Activated CD4-positive, alpha-beta memory T cell treated with anti-CD3 and anti-CD28 coated beads for 36 hours (primary cell): ENCODE measurements around the gene ADAMTS3. TPM values are rescaled to one million over a fixed set of nuclear protein-coding genes. Genes with fewer than 3 reads are reported as not detected.

Experiments used
- CTCF ChIA-PET: fragments of 350-600 bp; sonication (Branson Sonifier 250); formaldehyde crosslinking; loops from one replicate; lab custom pipeline; 2021; ENCODE audit warnings: antibody characterized with exemption, inconsistent platforms; lab: Charles Lee
- POLR2A ChIA-PET: fragments of 350-600 bp; sonication (Branson Sonifier 250); formaldehyde crosslinking; loops from one replicate; lab custom pipeline; 2021; ENCODE audit warnings: antibody characterized with exemption; lab: Charles Lee
- DNase-seq: peaks from one replicate; pipeline ENCODE4 v3.0.0-alpha.2; 2020
- H3K27ac Mint-ChIP-seq: one replicate; pipeline ENCODE4 v1.8.0; 2021; ENCODE audit warnings: mixed read lengths
- H3K27me3 Mint-ChIP-seq: one replicate; pipeline ENCODE4 v1.8.0; 2021; ENCODE audit warnings: mixed read lengths
- H3K36me3 Mint-ChIP-seq: one replicate; pipeline ENCODE4 v1.8.0; 2021; ENCODE audit warnings: mixed read lengths
- H3K4me1 Mint-ChIP-seq: one replicate; pipeline ENCODE4 v1.8.0; 2021; ENCODE audit warnings: low read depth, mixed read lengths
- H3K4me3 Mint-ChIP-seq: one replicate; pipeline ENCODE4 v1.8.0; 2021; ENCODE audit warnings: mild to moderate bottlenecking, mixed read lengths
- H3K9me3 Mint-ChIP-seq: one replicate; pipeline ENCODE4 v1.8.0; 2021; ENCODE audit warnings: mixed read lengths
- intact Hi-C: fragments of 100-400 bp; cut with micrococcal nuclease; formaldehyde crosslinking; loops from one replicate; pipeline ENCODE4 v1.15.1; 2023
- total RNA-seq, 2 experiments: library from RNA; stranded (reverse); gene quantifications; one replicate each; pipeline ENCODE4 v1.2.3, GENCODE V29; 2021

Gene ADAMTS3
- total RNA-seq, 2 experiments from 2014 or later: not detected

DNA sequence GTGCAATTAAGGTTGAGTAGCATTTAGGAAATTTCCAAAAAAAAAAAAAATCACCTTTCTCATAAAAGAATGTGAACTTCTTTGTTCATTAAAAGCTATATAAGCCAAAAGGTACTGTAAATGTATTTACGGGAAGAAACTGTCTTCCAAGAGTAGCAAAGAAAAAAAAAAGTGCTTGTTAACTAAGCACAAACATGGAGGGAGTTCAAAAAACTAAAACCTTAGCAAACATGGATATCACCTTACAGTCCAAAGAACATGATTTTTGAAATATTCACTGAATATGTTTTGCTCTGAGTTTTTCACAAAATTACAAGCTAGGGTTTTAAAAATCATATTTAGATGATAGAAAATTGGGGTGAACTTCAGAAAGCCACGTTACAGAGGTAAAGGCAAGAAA lies 217.5 kb downstream of the ADAMTS3 start:
- no peaks in the 10 kb centered on the region for H3K36me3 Mint-ChIP-seq
- no peaks in the 10 kb centered on the region for H3K9me3 Mint-ChIP-seq
- no peak overlapping the region for H3K27ac Mint-ChIP-seq
- POLR2A ChIA-PET: no interaction called here
- intact Hi-C loops: no loop called here
- H3K4me3 Mint-ChIP-seq: no peak overlapping the region
- DNase-seq: no peak
- CTCF ChIA-PET: interaction anchor here (0.6 kb wide), 1 partner anchor 49 kb away, joined by 3 read pairs; no protein-coding TSS in a partner anchor
- H3K27me3 Mint-ChIP-seq: no peaks in the 10 kb centered on the region
- no peaks in the 10 kb centered on the region for H3K4me1 Mint-ChIP-seq

DNA sequence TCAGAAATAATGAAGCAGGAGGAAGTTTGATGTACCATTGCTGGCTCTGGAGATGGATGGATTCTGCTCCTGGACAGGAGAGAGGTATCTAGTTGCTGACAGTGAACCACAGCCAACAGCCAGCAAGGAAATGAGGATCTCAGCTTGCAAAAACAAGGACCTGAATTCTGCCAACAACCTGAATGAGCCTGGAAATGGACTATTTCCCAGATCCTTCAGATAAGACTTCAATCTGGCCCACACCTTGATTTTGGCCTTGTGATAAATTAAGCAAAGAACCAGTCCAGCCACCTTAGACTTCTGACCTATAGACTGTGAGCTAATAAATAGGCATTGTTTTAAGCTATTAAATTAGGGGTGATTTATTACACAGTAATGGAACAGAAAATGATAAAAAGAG lies 220.3 kb downstream of the ADAMTS3 start:
- Mint-ChIP-seq H3K36me3 (no peaks in the 10 kb centered on the region), H3K27me3 (no peaks in the 10 kb centered on the region), H3K4me3 (no peak overlapping the region), H3K4me1 (no peaks in the 10 kb centered on the region), H3K27ac (no peak overlapping the region), H3K9me3 (no peaks in the 10 kb centered on the region)
- POLR2A ChIA-PET: no interaction called here
- CTCF ChIA-PET: no interaction called here
- no peak for DNase-seq
- intact Hi-C loops: no loop called here

DNA sequence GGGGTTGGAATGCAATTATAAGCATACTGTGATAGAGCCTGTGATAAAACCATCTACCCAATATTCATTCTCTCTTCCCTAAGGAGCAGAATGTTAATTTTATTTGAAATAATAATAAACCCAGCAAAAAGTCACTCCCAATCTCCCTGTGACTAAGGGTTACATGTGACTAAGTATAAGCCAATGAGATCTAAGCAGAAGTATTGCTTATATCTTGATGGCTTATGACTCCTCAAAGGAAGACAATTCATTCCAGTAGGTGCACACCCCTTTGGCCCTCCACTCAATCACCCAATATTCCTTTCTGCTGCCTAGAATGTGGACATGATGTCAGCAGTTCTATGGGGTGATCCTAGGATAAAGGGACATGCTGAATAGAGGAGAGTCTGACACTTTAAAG lies 224.6 kb downstream of the ADAMTS3 start:
- H3K27me3 Mint-ChIP-seq: no peaks in the 10 kb centered on the region
- ChIA-PET POLR2A (no interaction called here), CTCF (no interaction called here)
- H3K36me3 Mint-ChIP-seq: no peaks in the 10 kb centered on the region
- intact Hi-C loops: no loop called here
- DNase-seq: no peak
- no peaks in the 10 kb centered on the region for H3K4me1 Mint-ChIP-seq
- H3K27ac Mint-ChIP-seq: no peak overlapping the region
- no peak overlapping the region for H3K4me3 Mint-ChIP-seq
- no peaks in the 10 kb centered on the region for H3K9me3 Mint-ChIP-seq

DNA sequence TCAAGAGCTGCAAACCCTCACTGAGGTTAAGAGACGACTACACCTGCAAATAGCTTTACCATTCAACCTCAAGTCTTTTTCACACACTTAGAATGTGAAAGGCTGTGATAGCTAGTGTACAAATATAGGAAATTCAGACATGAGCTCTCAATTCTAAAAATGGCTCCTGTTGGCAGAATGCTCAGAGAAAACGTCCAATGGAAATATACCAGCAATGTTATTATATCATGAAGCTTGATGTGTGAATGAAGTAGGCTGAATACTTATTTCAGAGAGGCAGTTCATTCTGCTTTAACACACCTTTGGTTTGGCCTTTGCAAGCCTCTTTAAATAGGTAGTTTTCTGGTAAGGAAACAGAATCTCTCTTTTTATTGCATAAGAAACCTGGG lies 227.6 kb downstream of the ADAMTS3 start:
- no peak overlapping the region for H3K4me3 Mint-ChIP-seq
- intact Hi-C loops: no loop called here
- no peaks in the 10 kb centered on the region for H3K36me3 Mint-ChIP-seq
- H3K27me3 Mint-ChIP-seq: no peaks in the 10 kb centered on the region
- no peaks in the 10 kb centered on the region for H3K9me3 Mint-ChIP-seq
- CTCF ChIA-PET: no interaction called here
- no peak overlapping the region for H3K27ac Mint-ChIP-seq
- H3K4me1 Mint-ChIP-seq: no peaks in the 10 kb centered on the region
- POLR2A ChIA-PET: no interaction called here
- no peak for DNase-seq

DNA sequence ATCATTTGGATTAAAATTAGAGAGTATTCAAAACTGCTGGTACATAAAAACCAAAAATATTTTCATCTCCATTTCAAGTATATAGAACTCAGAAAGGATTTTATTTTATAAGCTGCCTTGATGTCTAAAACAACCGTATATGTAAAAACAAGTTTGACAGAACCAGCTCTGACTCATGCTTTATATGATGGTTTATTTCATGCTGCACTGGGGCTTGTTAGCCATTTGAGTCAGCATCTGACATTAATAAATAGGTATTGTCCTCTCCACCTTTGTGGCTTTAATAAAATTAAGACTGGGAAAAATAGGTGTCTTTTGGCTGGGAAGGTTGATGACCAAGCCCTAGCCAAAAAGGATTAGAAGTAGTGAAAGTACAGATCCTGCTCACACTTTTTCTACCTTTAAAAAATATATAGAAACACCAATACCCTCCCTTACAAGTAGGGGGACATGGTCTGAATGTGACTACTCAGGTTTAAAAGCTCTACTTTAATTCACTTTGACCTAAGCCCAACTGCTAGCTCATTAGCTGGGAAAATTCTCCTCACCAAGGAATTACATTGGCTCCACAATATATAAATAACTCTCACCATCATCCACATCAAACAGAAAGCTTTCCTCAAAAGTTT lies 228.1 kb downstream of the ADAMTS3 start:
- H3K4me1 Mint-ChIP-seq: no peaks in the 10 kb centered on the region
- H3K36me3 Mint-ChIP-seq: no peaks in the 10 kb centered on the region
- intact Hi-C loops: no loop called here
- no peak for DNase-seq
- ChIA-PET POLR2A (no interaction called here), CTCF (no interaction called here)
- H3K4me3 Mint-ChIP-seq: no peak overlapping the region
- no peaks in the 10 kb centered on the region for H3K9me3 Mint-ChIP-seq
- no peak overlapping the region for H3K27ac Mint-ChIP-seq
- H3K27me3 Mint-ChIP-seq: no peaks in the 10 kb centered on the region

DNA sequence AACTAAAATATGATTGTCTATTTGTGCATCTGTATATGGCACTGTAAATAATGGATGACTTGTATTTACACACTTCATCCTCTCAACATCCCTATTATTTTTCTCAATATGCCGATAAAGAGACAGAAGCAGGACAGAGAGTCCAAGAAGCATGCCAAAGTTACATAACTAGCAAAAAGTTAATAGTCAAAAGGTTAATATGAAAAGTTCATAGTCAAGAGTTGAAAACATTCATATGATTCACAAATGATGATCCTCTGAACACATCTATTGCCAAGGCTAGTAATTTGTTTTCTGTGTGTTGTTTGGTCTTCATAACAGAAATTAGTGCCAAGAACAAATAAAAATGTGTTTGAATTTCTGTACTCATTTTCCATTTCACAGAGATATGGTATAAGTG lies 231.0 kb downstream of the ADAMTS3 start:
- no peaks in the 10 kb centered on the region for H3K36me3 Mint-ChIP-seq
- no peak overlapping the region for H3K27ac Mint-ChIP-seq
- H3K4me1 Mint-ChIP-seq: no peaks in the 10 kb centered on the region
- no peak for DNase-seq
- CTCF ChIA-PET: no interaction called here
- intact Hi-C loops: no loop called here
- no peaks in the 10 kb centered on the region for H3K27me3 Mint-ChIP-seq
- H3K4me3 Mint-ChIP-seq: no peak overlapping the region
- POLR2A ChIA-PET: no interaction called here
- no peaks in the 10 kb centered on the region for H3K9me3 Mint-ChIP-seq

DNA sequence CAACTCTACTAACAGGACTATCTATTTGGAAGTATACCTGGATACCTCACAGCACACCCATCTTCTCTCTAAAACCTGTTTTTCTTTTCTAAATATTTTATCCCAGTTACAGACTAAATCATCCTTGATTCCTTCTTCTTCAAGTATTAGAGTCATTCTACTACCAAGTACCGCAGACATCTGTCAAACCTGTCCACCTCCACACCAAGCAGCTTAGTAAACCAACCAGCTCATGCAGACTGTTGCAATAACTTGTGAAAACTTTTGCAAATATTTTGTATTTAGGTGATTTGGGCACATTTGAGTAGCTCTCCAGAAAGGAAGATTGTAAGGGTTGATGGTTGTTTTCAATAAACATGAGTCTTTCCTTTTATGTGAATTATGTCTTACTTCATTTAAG lies 238.6 kb downstream of the ADAMTS3 start:
- CTCF ChIA-PET: no interaction called here
- no peak overlapping the region for H3K27ac Mint-ChIP-seq
- intact Hi-C loops: no loop called here

DNA sequence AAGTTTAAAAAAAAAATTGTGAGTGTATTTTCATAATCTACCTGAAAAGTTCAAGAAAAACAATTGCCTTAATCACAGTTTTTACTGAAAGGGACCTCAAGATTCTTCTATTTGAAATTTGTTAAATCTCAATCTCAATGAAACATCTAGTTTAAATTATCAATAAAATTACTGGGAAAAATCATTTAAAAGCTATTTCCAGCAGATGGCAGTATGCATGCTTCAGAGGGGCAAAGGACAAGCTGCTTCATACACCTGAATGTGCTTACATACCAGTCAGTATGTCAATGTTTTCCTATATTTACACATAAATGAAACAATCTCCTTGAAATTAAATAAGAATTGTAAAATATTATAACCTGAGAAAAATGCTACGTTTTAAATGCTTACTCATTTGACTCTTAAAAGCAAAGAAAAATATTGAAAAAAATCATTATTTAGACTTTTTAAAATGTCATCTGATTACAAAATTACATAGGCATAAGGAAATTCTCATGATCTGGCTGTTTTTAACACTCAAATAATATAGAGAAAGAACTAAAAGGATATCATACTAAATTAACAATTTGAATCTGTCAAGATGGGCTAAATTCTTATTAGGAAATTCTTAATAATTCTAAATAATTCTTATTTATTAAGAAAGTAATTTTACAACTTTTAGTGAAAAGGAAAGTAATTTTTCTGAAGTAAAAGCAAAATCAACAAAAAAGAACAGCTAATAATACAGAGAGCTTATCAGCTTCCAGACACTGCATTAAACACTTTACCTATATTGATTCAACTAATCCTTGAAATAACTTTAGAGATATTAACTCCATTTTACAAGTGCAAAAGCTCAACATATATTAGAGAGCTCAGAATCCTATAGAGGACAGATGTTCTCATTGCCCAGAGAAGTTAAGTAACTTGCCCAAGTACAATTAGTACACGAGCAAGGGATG lies 242.1 kb downstream of the ADAMTS3 start:
- DNase-seq: no peak
- Mint-ChIP-seq H3K27ac (no peak overlapping the region), H3K36me3 (no peaks in the 10 kb centered on the region), H3K9me3 (no peaks in the 10 kb centered on the region), H3K4me3 (no peak overlapping the region), H3K27me3 (peaks cover 2% of the 10 kb centered on the region), H3K4me1 (no peaks in the 10 kb centered on the region)
- ChIA-PET POLR2A (interaction anchor here (1.2 kb wide), 1 partner anchor 31 kb away, joined by 3 read pairs; no protein-coding TSS in a partner anchor), CTCF (interaction anchor here (0.6 to 2.3 kb wide), 14 partner anchors 9 to 744 kb away, joined by 3 to 11 read pairs (median 4); no protein-coding TSS in a partner anchor)
- intact Hi-C loops: loop anchor here (1.0 to 10.0 kb wide), 3 partner anchors 142 to 690 kb away; no protein-coding TSS in a partner anchor

More for the DNA sequence above, 238.6 kb downstream of the ADAMTS3 start:
- POLR2A ChIA-PET: no interaction called here
- no peaks in the 10 kb centered on the region for H3K9me3 Mint-ChIP-seq
- no peak overlapping the region for H3K4me3 Mint-ChIP-seq
- no peaks in the 10 kb centered on the region for H3K4me1 Mint-ChIP-seq
- no peaks in the 10 kb centered on the region for H3K36me3 Mint-ChIP-seq
- H3K27me3 Mint-ChIP-seq: no peaks in the 10 kb centered on the region
- no peak for DNase-seq

DNA sequence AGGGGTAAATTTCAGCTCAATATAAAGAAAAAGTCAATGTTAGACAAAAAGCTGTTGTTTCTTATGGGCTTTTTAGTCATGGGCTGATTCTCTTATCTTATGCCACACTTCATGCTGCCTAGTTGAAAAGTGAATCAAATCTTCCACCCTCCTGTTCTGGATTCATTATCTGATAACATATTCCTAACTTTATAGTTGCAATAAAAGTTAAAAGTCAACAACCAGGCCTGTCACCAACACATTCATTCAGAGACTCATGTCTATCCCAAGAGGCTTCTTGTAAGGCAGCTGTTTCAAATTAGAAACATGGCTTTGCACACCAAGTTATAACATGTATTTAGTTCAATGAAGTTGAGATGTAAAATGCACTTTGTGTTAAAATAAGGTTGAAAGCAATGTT lies 243.8 kb downstream of the ADAMTS3 start:
- Mint-ChIP-seq H3K4me3 (no peak overlapping the region), H3K9me3 (no peaks in the 10 kb centered on the region), H3K4me1 (no peaks in the 10 kb centered on the region), H3K36me3 (no peaks in the 10 kb centered on the region), H3K27ac (no peak overlapping the region), H3K27me3 (peaks cover 5% of the 10 kb centered on the region)
- intact Hi-C loops: loop anchor here (5.0 to 10.0 kb wide), 2 partner anchors 380 to 692 kb away; no protein-coding TSS in a partner anchor
- no peak for DNase-seq
- CTCF ChIA-PET: interaction anchor here (1.3 to 2.1 kb wide), 2 partner anchors 9 to 145 kb away, joined by 3 to 5 read pairs; no protein-coding TSS in a partner anchor
- POLR2A ChIA-PET: no interaction called here

DNA sequence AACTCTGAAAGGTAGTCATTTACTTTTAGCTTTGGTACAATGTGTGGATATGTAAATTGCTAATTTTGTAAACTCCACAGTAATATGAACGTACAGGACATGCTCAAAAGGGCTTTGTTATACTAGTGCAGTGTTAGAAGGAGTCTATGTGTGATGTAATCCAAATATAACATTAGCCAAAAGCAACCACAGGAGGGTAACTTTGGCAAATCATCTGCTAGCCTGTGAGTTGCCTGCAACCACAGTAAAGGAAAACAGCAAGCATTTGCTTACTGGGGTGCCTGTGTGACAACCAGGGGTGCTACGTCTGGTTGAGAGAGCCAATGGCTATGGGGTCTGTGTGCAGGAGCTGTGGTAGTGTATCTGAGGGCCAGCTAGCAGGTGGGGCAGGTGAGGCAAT lies 245.8 kb downstream of the ADAMTS3 start:
- Mint-ChIP-seq H3K9me3 (no peaks in the 10 kb centered on the region), H3K4me1 (peaks cover 6% of the 10 kb centered on the region), H3K36me3 (no peaks in the 10 kb centered on the region), H3K27me3 (peaks cover 5% of the 10 kb centered on the region), H3K4me3 (no peak overlapping the region), H3K27ac (no peak overlapping the region)
- ChIA-PET CTCF (no interaction called here), POLR2A (no interaction called here)
- no peak for DNase-seq
- intact Hi-C loops: loop anchor here (10.0 kb wide), 1 partner anchor 382 kb away; no protein-coding TSS in a partner anchor

DNA sequence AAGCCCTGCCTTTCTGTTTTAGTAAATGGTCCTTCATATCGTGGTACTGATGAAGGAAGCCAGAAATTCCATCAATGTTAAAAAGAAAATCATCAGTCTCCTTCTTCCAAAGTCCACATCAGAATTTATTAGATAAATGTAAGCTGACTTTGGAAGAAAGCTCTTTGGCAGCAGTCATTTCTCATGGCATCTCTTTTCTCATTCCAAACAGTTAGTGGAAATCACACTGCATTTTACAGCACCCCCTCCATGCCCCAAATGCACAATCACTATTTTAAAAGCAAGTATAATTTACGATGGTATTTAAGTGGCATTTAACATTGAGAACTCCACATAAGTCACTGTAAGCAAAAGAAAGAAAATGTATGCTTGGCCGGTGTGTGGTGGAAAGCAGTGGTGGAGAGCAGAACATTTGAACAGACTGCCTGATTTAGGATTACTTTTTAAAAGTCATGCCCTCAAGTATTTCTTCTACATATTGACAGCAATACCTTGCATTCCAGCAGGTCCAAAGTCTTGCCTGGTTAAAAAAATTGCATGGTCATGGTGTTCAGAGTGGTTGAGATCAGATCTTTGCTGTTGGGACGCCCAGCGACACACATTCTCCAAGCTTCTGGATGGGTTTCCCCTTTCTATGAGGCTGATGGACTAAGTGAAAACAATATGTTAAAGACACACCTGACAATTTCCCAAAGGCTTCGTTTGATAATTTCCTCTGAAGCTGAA lies 248.6 kb downstream of the ADAMTS3 start:
- Mint-ChIP-seq H3K36me3 (no peaks in the 10 kb centered on the region), H3K9me3 (no peaks in the 10 kb centered on the region), H3K4me3 (no peak overlapping the region), H3K4me1 (peaks cover 6% of the 10 kb centered on the region), H3K27me3 (peaks cover 5% of the 10 kb centered on the region), H3K27ac (no peak overlapping the region)
- POLR2A ChIA-PET: no interaction called here
- intact Hi-C loops: loop anchor here (10.0 kb wide), 1 partner anchor 384 kb away; no protein-coding TSS in a partner anchor
- no peak for DNase-seq
- CTCF ChIA-PET: no interaction called here

DNA sequence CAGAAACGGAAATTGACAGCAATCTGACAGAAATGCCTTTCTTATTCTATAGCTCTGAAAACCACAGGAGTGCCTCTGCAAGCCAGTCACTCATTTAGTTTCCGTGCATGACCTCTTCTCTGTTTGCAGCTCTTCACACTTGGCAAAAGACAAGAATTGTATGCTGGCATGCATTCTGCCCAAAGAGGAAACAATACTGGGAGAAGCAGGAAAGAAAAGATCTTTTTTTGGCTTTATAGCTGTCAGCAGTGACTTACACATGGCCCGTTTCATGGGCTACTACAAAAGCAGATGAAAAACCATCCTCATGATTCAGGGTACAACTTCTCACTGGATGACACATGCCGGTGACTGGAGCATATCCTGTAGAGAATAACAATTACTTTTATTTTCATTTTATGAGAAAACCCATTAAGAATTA lies 249.4 kb downstream of the ADAMTS3 start:
- Mint-ChIP-seq H3K36me3 (no peaks in the 10 kb centered on the region), H3K9me3 (no peaks in the 10 kb centered on the region), H3K4me3 (no peak overlapping the region), H3K27ac (no peak overlapping the region), H3K4me1 (peaks cover 6% of the 10 kb centered on the region), H3K27me3 (peaks cover 5% of the 10 kb centered on the region)
- DNase-seq: no peak
- CTCF ChIA-PET: no interaction called here
- intact Hi-C loops: loop anchor here (10.0 kb wide), 1 partner anchor 385 kb away; no protein-coding TSS in a partner anchor
- POLR2A ChIA-PET: no interaction called here
